ENCODE data around the gene ARL15.

The ARL15 gene

GRCh38 chr5:53926026-53926425 lies 384.3 kb downstream of the ARL15 start:
- DNase-seq, result no peak

- DNase-seq, result no peak
Measured at GRCh38 chr5:53924392-53924791, 386.0 kb downstream of the ARL15 start.

- DNase-seq, result no peak
Measured at GRCh38 chr5:53923961-53924360, 386.4 kb downstream of the ARL15 start.

- no peak for DNase-seq
Measured at GRCh38 chr5:53922508-53923498, 387.6 kb downstream of the ARL15 start.

- no peak for DNase-seq
Measured at GRCh38 chr5:53917826-53918225, 392.5 kb downstream of the ARL15 start.

GRCh38 chr5:53917095-53917494 lies 393.3 kb downstream of the ARL15 start:
- DNase-seq, result no peak

GRCh38 chr5:53915120-53915519 lies 395.3 kb downstream of the ARL15 start:
- DNase-seq, result no peak

GRCh38 chr5:53913941-53914340 lies 396.4 kb downstream of the ARL15 start:
- no peak for DNase-seq

GRCh38 chr5:53908757-53909156 lies 401.6 kb downstream of the ARL15 start:
- DNase-seq, result no peak

GRCh38 chr5:53907827-53908226 lies 402.5 kb downstream of the ARL15 start:
- DNase-seq, result no peak

GRCh38 chr5:53906736-53907135 lies 403.6 kb downstream of the ARL15 start:
- DNase-seq, result no peak

GRCh38 chr5:53902296-53902907 lies 408.0 kb downstream of the ARL15 start:
- no peak for DNase-seq

GRCh38 chr5:53900677-53901076 lies 409.7 kb downstream of the ARL15 start:
- DNase-seq, result no peak

- no peak for DNase-seq
Measured at GRCh38 chr5:53895091-53895683, 415.2 kb downstream of the ARL15 start.

- no peak for DNase-seq
Measured at GRCh38 chr5:53893626-53894025, 416.7 kb downstream of the ARL15 start.

GRCh38 chr5:53892224-53892623 lies 418.1 kb downstream of the ARL15 start:
- no peak for DNase-seq

- DNase-seq, result no peak
Measured at GRCh38 chr5:53891159-53891558, 419.2 kb downstream of the ARL15 start.

GRCh38 chr5:53890490-53890889 lies 419.9 kb downstream of the ARL15 start:
- no peak for DNase-seq

- DNase-seq, result no peak
Measured at GRCh38 chr5:53884844-53885243, 425.5 kb downstream of the ARL15 start.

GRCh38 chr5:53884417-53884816 lies 426.0 kb downstream of the ARL15 start:
- no peak for DNase-seq

- no peak for DNase-seq
Measured at GRCh38 chr5:53882676-53883031, 427.7 kb downstream of the ARL15 start.

- no peak for DNase-seq
Measured at GRCh38 chr5:53882006-53882675, 428.2 kb downstream of the ARL15 start.

- no peak for DNase-seq
Measured at GRCh38 chr5:53879708-53880323, 430.6 kb downstream of the ARL15 start.
